Left kidney (tissue), 2 donors: Measurements from ENCODE around the gene REC114. TPM values are rescaled to one million over a fixed set of nuclear protein-coding genes. Genes with fewer than 3 reads are reported as not detected.
"Not testable (repeated sequence)": the region's sequence is repeated elsewhere in the genome, so short reads cannot be mapped to it uniquely, and the experiment has no call there.

ENCODE experiments used
- DNase-seq: peaks from one replicate; pipeline ENCODE4 v3.0.0-alpha.2; 2013
- polyA plus RNA-seq: library from polyadenylated mRNA; unstranded; fragments of 120-200 nt; gene quantifications from one replicate; pipeline ENCODE4 v1.2.1, GENCODE V29; 2013; ENCODE audit not compliant: insufficient read length

The REC114 gene
- polyA plus RNA-seq, 1 donor: not detected

DNA sequence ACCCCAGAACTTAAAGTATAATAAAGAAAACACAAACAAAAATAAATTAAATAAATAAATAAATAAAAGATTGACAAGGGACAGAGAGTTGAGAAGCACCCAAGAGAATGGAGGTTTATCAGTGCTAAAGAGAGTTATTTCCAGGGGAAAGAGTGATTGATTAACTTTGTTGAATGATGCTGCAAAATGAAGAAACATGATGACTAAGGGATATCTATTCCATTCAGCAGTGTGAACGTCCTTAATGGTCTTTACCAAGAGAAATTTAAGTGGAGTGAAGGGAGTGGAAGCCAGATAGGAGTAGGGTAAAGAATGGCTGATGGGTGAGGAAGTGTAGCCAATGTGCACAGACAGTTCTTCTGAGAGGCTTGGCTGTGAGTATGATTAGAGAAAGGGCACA is 11.1 kb downstream of the REC114 start:
- DNase-seq: no peak

- DNase-seq: no peak
These were observed 12.9 kb downstream of the REC114 start for GRCh38 chr15:73455876-73456275.

DNA sequence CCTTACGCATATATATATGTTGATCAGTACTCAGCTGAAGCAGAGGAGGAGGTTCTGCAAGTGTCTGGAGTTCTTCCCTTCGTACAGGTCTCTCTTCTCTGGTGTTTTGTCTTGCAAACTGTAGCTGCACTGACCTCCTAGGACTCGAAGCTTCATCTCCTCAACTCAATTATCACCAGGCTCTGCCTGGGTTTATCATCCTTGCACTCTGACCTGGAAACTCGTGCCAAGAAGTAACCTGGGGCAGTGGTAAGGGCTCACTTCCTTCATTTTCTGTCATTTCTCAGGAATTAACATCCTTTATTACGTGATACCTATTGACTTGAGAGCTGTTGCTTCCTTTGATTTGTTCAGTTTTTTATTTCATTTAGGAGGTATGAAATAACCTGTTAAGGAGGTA is 14.4 kb downstream of the REC114 start:
- no peak for DNase-seq

DNA sequence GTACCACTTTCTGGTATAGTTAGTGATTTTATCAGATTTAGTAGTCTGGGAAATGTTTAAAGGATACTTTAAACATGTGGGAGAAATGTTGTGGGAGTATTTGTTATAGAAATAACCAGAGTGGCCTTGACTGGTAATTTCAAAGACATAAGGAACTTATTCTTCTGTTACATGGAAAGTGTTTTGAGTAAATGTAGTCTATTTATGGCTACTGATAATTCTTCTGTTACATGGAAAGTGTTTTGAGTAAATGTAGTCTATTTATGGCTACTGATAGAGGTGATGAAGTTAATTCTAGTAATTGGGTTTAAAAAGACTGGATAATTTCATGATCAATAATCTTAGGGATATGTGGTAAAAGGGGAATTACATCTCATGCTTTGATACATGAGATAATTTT is 17.7 kb downstream of the REC114 start:
- DNase-seq: no peak

GRCh38 chr15:73464602-73465001 is 21.6 kb downstream of the REC114 start:
- DNase-seq: no peak

- DNase-seq: no peak
These were observed 24.8 kb downstream of the REC114 start for GRCh38 chr15:73467758-73468157.

GRCh38 chr15:73474785-73475184 is 31.8 kb downstream of the REC114 start:
- no peak for DNase-seq

DNA sequence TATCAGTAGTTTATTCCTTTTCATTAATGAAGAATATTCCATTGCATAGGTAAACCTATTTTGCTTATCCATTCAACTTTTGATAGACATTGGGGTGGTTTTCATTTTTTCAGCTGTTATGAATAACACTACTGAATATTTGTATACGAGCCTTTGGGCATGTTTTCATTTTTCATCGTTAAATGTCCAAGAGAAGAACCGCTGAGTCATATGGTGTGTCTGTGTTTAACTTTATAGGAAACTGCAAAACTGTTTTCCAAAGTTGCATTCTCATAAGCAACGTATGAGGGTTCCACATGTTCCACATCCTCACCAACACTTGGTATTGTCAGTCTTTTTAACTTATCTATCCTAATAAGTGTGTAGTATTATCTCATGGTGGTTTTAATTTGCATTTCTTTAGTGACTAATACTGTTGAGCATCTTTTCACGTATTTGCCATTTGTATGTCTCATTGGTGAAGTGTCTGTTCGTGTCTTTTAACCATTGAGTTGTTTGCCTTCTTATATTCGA is 33.8 kb downstream of the REC114 start:
- no peak for DNase-seq

GRCh38 chr15:73480050-73480449 is 37.1 kb downstream of the REC114 start:
- DNase-seq: no peak

DNA sequence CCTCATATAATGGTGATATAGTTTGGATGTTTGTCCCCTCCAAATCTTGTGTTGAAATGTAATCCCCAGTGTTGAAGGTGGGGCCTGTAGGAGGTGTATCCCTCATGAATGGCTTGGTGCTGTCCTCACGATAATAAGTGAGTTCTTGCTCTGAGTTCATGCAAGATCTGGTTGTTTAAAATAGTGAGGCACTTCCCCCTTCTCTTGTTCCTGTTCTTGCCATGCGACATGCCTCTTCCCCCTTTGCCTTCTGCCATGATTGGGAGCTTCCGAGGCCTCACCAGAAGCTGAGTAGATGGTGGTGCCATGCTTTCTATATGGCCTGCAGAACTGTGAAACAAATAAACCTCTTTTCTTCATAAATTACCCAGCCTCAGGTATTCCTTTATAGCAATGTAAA is 39.2 kb downstream of the REC114 start:
- no peak for DNase-seq

DNA sequence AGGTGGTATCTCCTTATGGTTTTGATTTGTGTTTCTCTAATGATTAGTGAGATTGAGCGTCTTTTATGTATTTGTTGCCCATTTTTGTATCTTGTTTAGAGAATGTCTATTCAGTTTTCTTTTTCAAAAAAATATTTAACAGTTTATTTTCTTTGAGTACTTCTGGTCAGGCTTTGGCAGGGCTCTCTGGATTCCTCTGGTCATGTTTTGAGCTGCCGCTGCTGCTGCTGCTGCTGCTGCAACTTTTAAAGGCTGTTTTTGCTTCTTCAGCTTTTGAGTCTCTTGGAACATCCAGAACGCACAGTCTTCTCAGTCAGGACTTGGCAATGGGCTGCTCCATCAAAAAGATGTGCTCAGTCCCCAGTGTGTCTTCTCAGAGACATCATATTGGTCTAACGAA is 40.1 kb downstream of the REC114 start:
- no peak for DNase-seq

DNA sequence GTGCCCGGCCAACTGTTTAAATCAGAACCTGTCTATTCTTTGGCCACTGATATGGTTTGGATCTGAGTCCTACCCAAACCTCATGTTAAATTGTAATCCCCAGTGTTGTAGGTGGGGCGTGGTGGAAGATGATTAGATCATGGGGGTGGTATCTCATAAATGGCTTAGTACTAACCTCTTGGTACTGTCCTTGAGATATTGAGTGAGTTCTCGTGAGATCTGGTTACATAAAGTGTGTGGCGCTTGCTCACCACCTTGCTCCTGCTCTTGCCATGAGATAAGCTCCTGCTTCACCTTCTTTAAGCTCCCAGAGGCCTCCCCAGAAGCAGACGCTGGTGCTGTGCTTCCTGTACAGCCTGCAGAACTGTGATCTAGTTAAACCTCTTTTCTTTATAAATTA is 42.4 kb downstream of the REC114 start:
- no peak for DNase-seq

GRCh38 chr15:73485885-73486284 is 42.9 kb downstream of the REC114 start:
- not testable (repeated sequence) for DNase-seq

- no peak for DNase-seq
These were observed 45.7 kb downstream of the REC114 start for GRCh38 chr15:73488698-73489097.

DNA sequence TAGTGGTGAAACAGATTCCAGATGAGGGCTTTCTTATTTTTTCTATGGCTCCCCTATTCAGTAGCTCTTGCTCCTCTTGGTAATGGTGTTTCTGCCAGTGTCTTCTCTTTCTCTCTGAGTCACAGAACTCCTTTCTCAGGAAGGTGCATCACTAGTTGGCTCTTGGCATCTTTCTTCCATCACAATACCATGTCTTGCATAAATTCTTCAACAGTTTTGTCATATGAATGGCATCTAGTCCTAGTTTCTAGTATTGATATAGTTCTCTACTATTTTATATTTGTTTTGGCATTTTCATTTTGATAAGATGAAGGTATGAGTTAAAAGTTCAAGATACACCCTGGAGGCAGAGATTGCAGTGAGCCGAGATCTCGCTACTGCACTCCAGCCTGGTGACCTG is 51.0 kb downstream of the REC114 start:
- DNase-seq: no peak

DNA sequence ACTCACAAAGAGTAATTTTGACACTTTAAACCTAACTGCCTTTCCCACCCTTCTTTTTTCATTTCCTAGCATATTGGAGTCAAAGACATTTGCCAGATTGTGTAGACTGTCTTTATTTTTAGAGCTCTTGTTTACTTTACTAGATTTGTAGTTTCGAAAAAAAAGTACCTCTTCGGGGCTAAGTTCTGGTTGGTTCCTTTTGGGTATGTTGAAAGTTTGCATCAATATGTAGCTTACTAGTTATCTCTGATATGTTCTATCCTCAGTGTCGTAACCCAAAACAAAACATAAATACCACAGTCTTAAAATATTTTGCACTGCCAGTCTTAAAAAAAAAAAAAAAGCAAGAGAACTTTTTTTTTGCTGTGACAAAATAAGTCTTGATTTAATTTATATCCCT is 52.2 kb downstream of the REC114 start:
- DNase-seq: no peak

DNA sequence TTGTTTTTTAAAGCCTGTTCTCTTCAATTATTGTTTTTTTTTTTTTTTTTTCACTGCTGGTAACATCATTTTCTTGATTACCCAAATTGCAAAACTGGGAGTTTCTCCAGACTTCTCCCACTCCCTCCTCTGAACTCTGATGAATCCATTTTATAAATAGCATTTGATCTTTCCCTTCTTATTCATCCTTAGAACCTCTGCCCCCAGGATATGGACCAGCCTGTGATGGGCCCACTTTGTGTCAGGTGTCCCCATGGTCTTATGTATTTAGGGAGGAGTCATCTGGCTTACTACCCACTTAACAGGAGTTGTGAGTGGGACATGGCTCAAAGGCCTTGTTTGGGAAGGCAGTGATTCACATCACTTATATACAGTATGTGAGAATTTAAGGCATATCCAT is 57.7 kb downstream of the REC114 start:
- no peak for DNase-seq

- DNase-seq: no peak
These were observed 61.9 kb downstream of the REC114 start for GRCh38 chr15:73504885-73505284.

DNA sequence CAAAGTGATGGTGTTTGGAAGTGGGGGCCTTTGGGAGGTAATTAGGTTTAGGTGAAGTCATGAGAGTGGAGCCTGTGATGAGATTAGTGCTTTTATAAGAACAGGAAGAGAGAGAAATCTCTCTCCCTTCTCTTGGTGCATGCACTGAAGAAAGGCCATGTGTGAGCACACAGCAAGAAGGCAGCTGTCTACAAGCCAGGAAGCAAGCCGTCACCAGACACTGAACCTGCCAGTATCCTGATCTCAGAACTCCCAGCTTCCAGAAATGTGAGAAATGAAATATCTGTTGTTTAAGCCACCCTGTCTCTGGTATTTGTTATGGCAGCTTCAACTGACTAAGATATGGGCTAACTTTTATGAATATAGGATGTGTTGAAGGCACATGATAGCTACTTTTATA is 72.6 kb downstream of the REC114 start:
- DNase-seq: no peak

GRCh38 chr15:73517566-73517965 is 74.6 kb downstream of the REC114 start:
- no peak for DNase-seq

DNA sequence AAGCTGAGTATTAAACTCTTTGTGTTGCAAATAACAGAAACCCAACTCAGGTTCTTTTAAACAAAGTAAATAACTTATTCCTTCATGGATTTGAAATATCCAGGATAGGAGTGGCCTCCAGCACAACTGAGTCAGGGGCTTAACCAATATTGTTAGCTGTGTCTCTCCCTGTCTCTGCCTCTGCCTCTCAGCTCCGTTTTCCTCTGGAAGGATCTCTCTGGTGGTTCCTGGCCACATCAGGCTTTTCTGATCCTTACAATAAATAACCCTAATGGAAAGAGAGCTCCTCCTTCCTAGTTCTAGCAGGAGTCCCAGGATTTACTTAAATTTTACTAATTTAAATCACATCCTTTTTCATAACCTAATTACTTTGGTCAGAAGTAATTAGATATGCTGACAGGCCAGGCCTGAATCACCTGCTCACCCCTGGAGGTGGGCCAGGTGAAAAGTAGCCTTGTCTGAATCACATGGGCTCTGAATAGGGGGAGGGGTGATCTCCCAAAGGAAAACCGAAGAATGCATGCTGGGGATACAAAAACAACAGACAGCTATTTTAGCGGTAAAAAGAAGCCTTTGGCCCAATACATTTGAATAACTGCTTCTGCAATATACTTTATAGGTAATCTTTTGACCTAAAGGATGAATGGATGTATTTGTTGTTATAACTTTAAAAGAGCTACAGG is 75.4 kb downstream of the REC114 start:
- DNase-seq: no peak

DNA sequence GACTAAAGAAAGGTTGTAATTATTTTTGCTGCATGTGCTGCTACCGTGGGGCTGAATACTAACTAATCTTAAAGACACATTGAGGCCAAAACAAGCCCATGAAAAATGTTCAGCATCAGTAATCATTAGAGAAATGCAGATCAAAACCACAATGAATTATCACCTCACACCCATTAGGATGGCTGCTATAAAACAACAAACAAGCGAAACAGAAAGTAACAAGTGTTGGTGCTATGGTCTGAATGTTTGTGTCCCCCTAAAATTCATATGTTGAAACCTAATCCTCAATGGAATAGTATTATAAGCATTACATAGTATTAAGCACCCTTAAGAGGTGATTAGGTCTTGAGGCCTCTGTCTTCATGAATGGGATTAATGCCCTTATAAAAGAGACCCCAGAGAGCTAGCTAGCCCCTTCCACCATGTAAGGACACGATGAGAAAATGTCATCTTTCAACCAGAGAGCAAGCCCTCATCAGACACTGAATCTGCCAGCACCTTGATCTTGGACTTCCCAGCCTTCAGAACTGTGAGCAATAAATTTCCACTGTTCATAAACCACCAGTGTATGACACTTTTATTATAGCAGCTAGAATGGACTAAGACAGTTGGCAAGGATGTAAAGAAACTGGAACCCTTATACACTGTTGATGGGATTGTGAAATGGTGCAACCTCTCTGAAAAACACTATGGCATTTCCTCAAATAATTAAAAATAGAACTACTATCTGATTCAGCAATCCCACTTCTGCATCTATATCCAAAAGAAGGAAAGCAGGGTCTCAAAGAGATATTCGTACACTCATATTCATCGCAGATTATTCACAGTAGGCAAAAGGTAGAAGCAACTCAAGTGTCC is 76.1 kb downstream of the REC114 start:
- DNase-seq: no peak

- DNase-seq: no peak
These were observed 79.0 kb downstream of the REC114 start for GRCh38 chr15:73522011-73522410.

GRCh38 chr15:73524919-73525318 is 82.0 kb downstream of the REC114 start:
- no peak for DNase-seq
